Smooth muscle cell (in vitro differentiated cells): Measurements from ENCODE around the gene CNTN4. TPM values are rescaled to one million over a fixed set of nuclear protein-coding genes. Genes with fewer than 3 reads are reported as not detected.

ENCODE experiments used
- DNase-seq: peaks from one replicate; lab custom pipeline; 2025; ENCODE audit not compliant: unreplicated experiment; lab: John Stamatoyannopoulos, UW
- H2AFZ ChIP-seq: fragments of 200-600 bp; sonication (generic); 2 replicates; pipeline ENCODE4 v1.6.0; 2016; ENCODE audit warnings: antibody characterized with exemption, low read depth, mild to moderate bottlenecking
- H3F3A ChIP-seq: fragments of 200-600 bp; sonication (generic); 2 replicates; pipeline ENCODE4 v1.6.0; 2017; ENCODE audit warnings: antibody characterized with exemption, low read depth
- H3K27ac ChIP-seq: fragments of 200-600 bp; sonication (generic); 2 replicates; pipeline ENCODE4 v1.5.1; 2016; ENCODE audit warnings: low read depth, mild to moderate bottlenecking
- H3K27me3 ChIP-seq: fragments of 200-600 bp; sonication (generic); 2 replicates; pipeline ENCODE4 v1.6.1; 2016; ENCODE audit warnings: low read depth, mild to moderate bottlenecking
- H3K36me3 ChIP-seq: fragments of 200-600 bp; sonication (generic); 2 replicates; pipeline ENCODE4 v1.5.1; 2016; ENCODE audit warnings: low read depth
- H3K4me1 ChIP-seq: fragments of 200-600 bp; sonication (generic); 2 replicates; pipeline ENCODE4 v1.5.1; 2016; ENCODE audit warnings: low read depth
- H3K4me2 ChIP-seq: fragments of 200-600 bp; sonication (generic); 2 replicates; pipeline ENCODE4 v1.6.0; 2016; ENCODE audit warnings: mild to moderate bottlenecking
- H3K4me3 ChIP-seq: fragments of 200-600 bp; sonication (generic); 2 replicates; pipeline ENCODE4 v1.5.1; 2016; ENCODE audit warnings: mild to moderate bottlenecking
- H3K79me2 ChIP-seq: fragments of 200-600 bp; sonication (generic); 2 replicates; pipeline ENCODE4 v1.6.0; 2016; ENCODE audit warnings: low read depth, mild to moderate bottlenecking
- H3K9ac ChIP-seq: fragments of 200-600 bp; sonication (generic); 2 replicates; pipeline ENCODE4 v1.6.0; 2016; ENCODE audit warnings: low read depth
- H3K9me3 ChIP-seq: fragments of 200-600 bp; sonication (generic); replicated peaks from 2 replicates; pipeline ENCODE4 v1.5.1; 2016; ENCODE audit warnings: low read depth
- H4K20me1 ChIP-seq: fragments of 200-600 bp; sonication (generic); 2 replicates; pipeline ENCODE4 v1.6.0; 2016; ENCODE audit warnings: low read depth
- CTCF ChIP-seq: fragments of 200-600 bp; sonication (generic); IDR thresholded peaks from 2 replicates; pipeline ENCODE4 v1.5.1; 2017; ENCODE audit warnings: borderline replicate concordance, mild to moderate bottlenecking, antibody characterized with exemption; ENCODE audit not compliant: insufficient read depth, poor library complexity, severe bottlenecking
- WGBS: methylation state at CpG from one replicate; pipeline ENCODE4 v1.1.7; 2016; ENCODE audit warnings: low lambda C conversion rate; 5-methylcytosine and 5-hydroxymethylcytosine counted together
- polyA plus RNA-seq: library from polyadenylated mRNA; unstranded; fragments of >200 nt; fragmentation: Nextera tagmentation; extraction: Ambion mirVana; gene quantifications from 2 replicates; pipeline ENCODE4 v1.2.1, GENCODE V29; 2016
- total RNA-seq: library from RNA; depleted of rRNA; stranded (reverse); fragments of >200 nt; gene quantifications from 2 replicates; pipeline ENCODE4 v1.2.3, GENCODE V29; 2014

The CNTN4 gene
- total and polyA plus RNA-seq, 2 experiments from 2014 or later, result 12.1 to 15.8 TPM

GRCh38 chr3:2873986-2874385, 775.3 kb downstream of the CNTN4 start:
- H3F3A ChIP-seq, result no peaks in the 10 kb centered on the region
- H3K4me2 ChIP-seq, result no peak overlapping the region
- no peaks in the 10 kb centered on the region for H3K9me3 ChIP-seq
- WGBS, result 96% methylated on average over 2 of the region's 2 CpGs
- no peaks in the 10 kb centered on the region for H3K36me3 ChIP-seq
- DNase-seq, result no peak
- H3K79me2 ChIP-seq, result no peaks in the 10 kb centered on the region
- no peak for TF ChIP-seq CTCF
- no peaks in the 10 kb centered on the region for H3K27me3 ChIP-seq
- H4K20me1 ChIP-seq, result no peaks in the 10 kb centered on the region
- H2AFZ ChIP-seq, result no peak overlapping the region
- H3K27ac ChIP-seq, result no peak overlapping the region
- no peaks in the 10 kb centered on the region for H3K4me1 ChIP-seq
- no peak overlapping the region for H3K9ac ChIP-seq
- H3K4me3 ChIP-seq, result no peak overlapping the region

GRCh38 chr3:2875699-2876098, 777.0 kb downstream of the CNTN4 start:
- no peaks in the 10 kb centered on the region for H3F3A ChIP-seq
- 78% methylated on average over 3 of the region's 3 CpGs for WGBS

GRCh38 chr3:2876362-2876761, 777.7 kb downstream of the CNTN4 start:
- Histone ChIP-seq H3K9me3 (no peaks in the 10 kb centered on the region), H3K27me3 (no peaks in the 10 kb centered on the region), H3K9ac (no peak overlapping the region), H3K36me3 (no peaks in the 10 kb centered on the region), H3K4me3 (no peak overlapping the region), H3K4me2 (no peak overlapping the region), H2AFZ (no peak overlapping the region), H3K27ac (no peak overlapping the region), H4K20me1 (no peaks in the 10 kb centered on the region), H3F3A (no peaks in the 10 kb centered on the region), H3K4me1 (no peaks in the 10 kb centered on the region), H3K79me2 (no peaks in the 10 kb centered on the region)
- no peak for DNase-seq
- 95% methylated on average over 2 of the region's 2 CpGs for WGBS
- no peak for TF ChIP-seq CTCF

More at GRCh38 chr3:2875699-2876098, 777.0 kb downstream of the CNTN4 start:
- H3K9me3 ChIP-seq, result no peaks in the 10 kb centered on the region
- H3K4me1 ChIP-seq, result no peaks in the 10 kb centered on the region
- H3K27ac ChIP-seq, result no peak overlapping the region
- no peak overlapping the region for H3K4me2 ChIP-seq
- H2AFZ ChIP-seq, result no peak overlapping the region
- H3K36me3 ChIP-seq, result no peaks in the 10 kb centered on the region
- H3K79me2 ChIP-seq, result no peaks in the 10 kb centered on the region
- H3K27me3 ChIP-seq, result no peaks in the 10 kb centered on the region
- no peak overlapping the region for H3K4me3 ChIP-seq
- no peak for DNase-seq
- no peak for TF ChIP-seq CTCF
- H3K9ac ChIP-seq, result no peak overlapping the region
- H4K20me1 ChIP-seq, result no peaks in the 10 kb centered on the region

- DNase-seq, result no peak
- Histone ChIP-seq H3K79me2 (no peaks in the 10 kb centered on the region), H3K27ac (no peak overlapping the region), H4K20me1 (no peaks in the 10 kb centered on the region), H3K9ac (no peak overlapping the region), H3K4me1 (no peaks in the 10 kb centered on the region), H3K9me3 (no peaks in the 10 kb centered on the region), H3K4me2 (no peak overlapping the region), H3K36me3 (no peaks in the 10 kb centered on the region), H3K4me3 (no peak overlapping the region), H3F3A (no peaks in the 10 kb centered on the region), H2AFZ (no peak overlapping the region), H3K27me3 (peaks cover 20% of the 10 kb centered on the region)
- 93% methylated on average over 2 of the region's 2 CpGs for WGBS
- TF ChIP-seq CTCF, result no peak
Observed at GRCh38 chr3:2879023-2879422, 780.4 kb downstream of the CNTN4 start.
